Measurements from ENCODE around the gene ABCC11.

- no peak for TF ChIP-seq POLR2AphosphoS5 (IDR thresholded peaks at IDR 0.05; ENCODE audit: low read depth)
- TF ChIP-seq EZH2 (IDR thresholded peaks at IDR 0.05; ENCODE audit: low read depth, unreplicated experiment), result no peak
- TF ChIP-seq CTCF (conservative IDR thresholded peaks at IDR 0.05; ENCODE audit: low read depth in 2 of 2), result no peak
- TF ChIP-seq REST (IDR thresholded peaks at IDR 0.05; ENCODE audit: unreplicated experiment), result no peak
- no peak for TF ChIP-seq EZH2phosphoT487 (IDR thresholded peaks at IDR 0.05; ENCODE audit: unreplicated experiment)
These were observed 21.9 kb downstream of the ABCC11 start for GRCh38 chr16:48225456-48225855.
